HCT116 (cell line): ENCODE results near the gene SRGN. TPM values are rescaled to one million over a fixed set of nuclear protein-coding genes. Genes with fewer than 3 reads are reported as not detected.

ENCODE experiments used
- CBX3 ChIP-seq: IDR thresholded peaks from 2 replicates; pipeline ENCODE4 v1.6.1; 2012; ENCODE audit warnings: low read depth
- EZH2 ChIP-seq: fragments of 200-600 bp; sonication (generic); IDR thresholded peaks from 2 replicates; pipeline ENCODE4 v1.6.1; 2017; ENCODE audit warnings: antibody characterized with exemption, mixed run types
- POLR2A ChIP-seq: IDR thresholded peaks from 2 replicates; pipeline ENCODE4 v1.7.0; 2011; ENCODE audit warnings: borderline replicate concordance; ENCODE audit not compliant: insufficient read depth, insufficient read length; ENCODE audit errors: extremely low read depth
- POLR2AphosphoS5 ChIP-seq: IDR thresholded peaks from 2 replicates; pipeline ENCODE4 v1.6.1; 2011; ENCODE audit warnings: mild to moderate bottlenecking, low read depth, low read length, moderate library complexity
- RAD21 ChIP-seq: IDR thresholded peaks from 2 replicates; pipeline ENCODE4 v1.6.1; 2012; ENCODE audit warnings: low read depth, mild to moderate bottlenecking
- YY1 ChIP-seq: IDR thresholded peaks from 2 replicates; pipeline ENCODE4 v1.6.1; 2011; ENCODE audit warnings: low read length, low read depth, moderate library complexity, mild to moderate bottlenecking; ENCODE audit not compliant: insufficient replicate concordance; ENCODE audit errors: extremely low read depth
- ZBTB33 ChIP-seq: IDR thresholded peaks from 2 replicates; pipeline ENCODE4 v1.6.1; 2011; ENCODE audit warnings: mild to moderate bottlenecking, low read length, moderate library complexity; ENCODE audit not compliant: insufficient replicate concordance; ENCODE audit errors: extremely low read depth
- total RNA-seq: library from RNA; stranded (reverse); gene quantifications from one replicate; pipeline ENCODE4 v1.2.1, GENCODE V29; 2021; ENCODE audit not compliant: unreplicated experiment
- TF ChIP-seq, protein P1 (sequence below): IDR thresholded peaks from 2 replicates; pipeline ENCODE4 v1.6.1; 2012; ENCODE audit warnings: low read depth
- TF ChIP-seq, protein P2 (sequence below): IDR thresholded peaks from 2 replicates; pipeline ENCODE4 v1.6.1; 2012
- TF ChIP-seq, protein P3 (sequence below): IDR thresholded peaks from 2 replicates; pipeline ENCODE4 v1.6.1; 2012

The SRGN gene
- total RNA-seq, 1 experiment from 2014 or later, result 1.8 TPM

DNA sequence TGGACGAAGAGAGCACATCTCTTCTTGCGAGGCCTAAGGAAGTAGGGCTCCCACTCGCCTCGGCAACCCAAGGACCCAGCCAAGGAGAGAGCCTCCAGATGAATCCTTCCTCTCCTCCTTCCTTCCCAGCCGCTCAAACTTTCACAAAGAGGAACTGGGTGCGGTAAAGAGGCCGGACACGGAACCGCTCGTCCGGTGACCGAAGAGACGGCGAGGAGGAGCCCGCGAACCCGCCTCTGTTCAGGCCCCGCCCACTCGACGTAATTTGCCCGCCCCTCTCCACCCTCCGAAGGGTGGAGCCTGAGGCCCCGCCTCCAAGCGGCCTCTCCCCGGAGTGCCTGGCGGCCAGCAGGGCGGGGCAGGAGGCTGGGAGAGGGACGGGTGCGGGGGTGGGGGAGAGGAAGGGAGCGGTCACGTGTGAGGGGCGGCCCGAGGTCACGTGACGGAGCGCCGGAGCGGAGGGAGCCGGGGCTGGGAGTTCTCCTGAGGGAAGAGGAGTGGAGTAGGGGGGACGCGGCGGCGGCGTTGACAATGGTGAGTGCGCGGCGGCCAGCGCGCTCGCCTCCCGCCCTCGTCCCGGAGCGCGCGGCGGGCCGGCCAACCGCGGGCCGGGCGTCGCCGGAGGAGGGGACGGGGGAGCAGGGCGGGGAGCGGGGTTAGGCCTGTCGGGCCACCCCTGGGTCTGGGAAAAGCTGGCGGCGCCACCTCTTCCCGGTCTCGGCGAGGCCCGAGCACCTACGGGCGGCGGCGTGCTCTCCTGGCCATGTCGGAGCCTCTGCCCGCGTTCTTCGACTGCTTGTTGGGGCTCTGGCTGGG, 36.1 kb downstream of the SRGN start, which contains the start of gene VPS26A (continued):
- TF ChIP-seq, protein P1, sequence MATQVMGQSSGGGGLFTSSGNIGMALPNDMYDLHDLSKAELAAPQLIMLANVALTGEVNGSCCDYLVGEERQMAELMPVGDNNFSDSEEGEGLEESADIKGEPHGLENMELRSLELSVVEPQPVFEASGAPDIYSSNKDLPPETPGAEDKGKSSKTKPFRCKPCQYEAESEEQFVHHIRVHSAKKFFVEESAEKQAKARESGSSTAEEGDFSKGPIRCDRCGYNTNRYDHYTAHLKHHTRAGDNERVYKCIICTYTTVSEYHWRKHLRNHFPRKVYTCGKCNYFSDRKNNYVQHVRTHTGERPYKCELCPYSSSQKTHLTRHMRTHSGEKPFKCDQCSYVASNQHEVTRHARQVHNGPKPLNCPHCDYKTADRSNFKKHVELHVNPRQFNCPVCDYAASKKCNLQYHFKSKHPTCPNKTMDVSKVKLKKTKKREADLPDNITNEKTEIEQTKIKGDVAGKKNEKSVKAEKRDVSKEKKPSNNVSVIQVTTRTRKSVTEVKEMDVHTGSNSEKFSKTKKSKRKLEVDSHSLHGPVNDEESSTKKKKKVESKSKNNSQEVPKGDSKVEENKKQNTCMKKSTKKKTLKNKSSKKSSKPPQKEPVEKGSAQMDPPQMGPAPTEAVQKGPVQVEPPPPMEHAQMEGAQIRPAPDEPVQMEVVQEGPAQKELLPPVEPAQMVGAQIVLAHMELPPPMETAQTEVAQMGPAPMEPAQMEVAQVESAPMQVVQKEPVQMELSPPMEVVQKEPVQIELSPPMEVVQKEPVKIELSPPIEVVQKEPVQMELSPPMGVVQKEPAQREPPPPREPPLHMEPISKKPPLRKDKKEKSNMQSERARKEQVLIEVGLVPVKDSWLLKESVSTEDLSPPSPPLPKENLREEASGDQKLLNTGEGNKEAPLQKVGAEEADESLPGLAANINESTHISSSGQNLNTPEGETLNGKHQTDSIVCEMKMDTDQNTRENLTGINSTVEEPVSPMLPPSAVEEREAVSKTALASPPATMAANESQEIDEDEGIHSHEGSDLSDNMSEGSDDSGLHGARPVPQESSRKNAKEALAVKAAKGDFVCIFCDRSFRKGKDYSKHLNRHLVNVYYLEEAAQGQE, result no peak
- TF ChIP-seq, protein P2, sequence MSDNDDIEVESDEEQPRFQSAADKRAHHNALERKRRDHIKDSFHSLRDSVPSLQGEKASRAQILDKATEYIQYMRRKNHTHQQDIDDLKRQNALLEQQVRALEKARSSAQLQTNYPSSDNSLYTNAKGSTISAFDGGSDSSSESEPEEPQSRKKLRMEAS, result peak; percentile 78
- TF ChIP-seq POLR2A (peak; percentile 83), YY1 (no peak), ZBTB33 (no peak), POLR2AphosphoS5 (peak; percentile 91), EZH2 (no peak), CBX3 (no peak), RAD21 (no peak; the same call in 1 of the 2 replicates)
- TF ChIP-seq, protein P3, sequence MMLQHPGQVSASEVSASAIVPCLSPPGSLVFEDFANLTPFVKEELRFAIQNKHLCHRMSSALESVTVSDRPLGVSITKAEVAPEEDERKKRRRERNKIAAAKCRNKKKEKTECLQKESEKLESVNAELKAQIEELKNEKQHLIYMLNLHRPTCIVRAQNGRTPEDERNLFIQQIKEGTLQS, result no peak
- TF ChIP-seq, all 23 proteins: peak for 7
